Measurements from ENCODE around the gene HDC. TPM values are rescaled to one million over a fixed set of nuclear protein-coding genes. Genes with fewer than 3 reads are reported as not detected.

The HDC gene, protein sequence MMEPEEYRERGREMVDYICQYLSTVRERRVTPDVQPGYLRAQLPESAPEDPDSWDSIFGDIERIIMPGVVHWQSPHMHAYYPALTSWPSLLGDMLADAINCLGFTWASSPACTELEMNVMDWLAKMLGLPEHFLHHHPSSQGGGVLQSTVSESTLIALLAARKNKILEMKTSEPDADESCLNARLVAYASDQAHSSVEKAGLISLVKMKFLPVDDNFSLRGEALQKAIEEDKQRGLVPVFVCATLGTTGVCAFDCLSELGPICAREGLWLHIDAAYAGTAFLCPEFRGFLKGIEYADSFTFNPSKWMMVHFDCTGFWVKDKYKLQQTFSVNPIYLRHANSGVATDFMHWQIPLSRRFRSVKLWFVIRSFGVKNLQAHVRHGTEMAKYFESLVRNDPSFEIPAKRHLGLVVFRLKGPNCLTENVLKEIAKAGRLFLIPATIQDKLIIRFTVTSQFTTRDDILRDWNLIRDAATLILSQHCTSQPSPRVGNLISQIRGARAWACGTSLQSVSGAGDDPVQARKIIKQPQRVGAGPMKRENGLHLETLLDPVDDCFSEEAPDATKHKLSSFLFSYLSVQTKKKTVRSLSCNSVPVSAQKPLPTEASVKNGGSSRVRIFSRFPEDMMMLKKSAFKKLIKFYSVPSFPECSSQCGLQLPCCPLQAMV
- 1 to 10 TPM in 4 of 10 donors, under 1 TPM in 6; 0.14 to 2.9 (median 0.95) TPM for polyA plus RNA-seq (ENCODE audit: insufficient read length in 10 of 10)
- long read RNA-seq, donor 1: 0 reads
- long read RNA-seq, donor 2: 0 reads
- long read RNA-seq, donor 3: 0 reads
- long read RNA-seq, donor 4: 0 reads
- long read RNA-seq, donor 5: 0 reads
- long read RNA-seq, donor 6: 0 reads
- long read RNA-seq, donor 7: 0 reads
- long read RNA-seq, donor 8: 0 reads
- long read RNA-seq, donor 9: 0 reads

DNA sequence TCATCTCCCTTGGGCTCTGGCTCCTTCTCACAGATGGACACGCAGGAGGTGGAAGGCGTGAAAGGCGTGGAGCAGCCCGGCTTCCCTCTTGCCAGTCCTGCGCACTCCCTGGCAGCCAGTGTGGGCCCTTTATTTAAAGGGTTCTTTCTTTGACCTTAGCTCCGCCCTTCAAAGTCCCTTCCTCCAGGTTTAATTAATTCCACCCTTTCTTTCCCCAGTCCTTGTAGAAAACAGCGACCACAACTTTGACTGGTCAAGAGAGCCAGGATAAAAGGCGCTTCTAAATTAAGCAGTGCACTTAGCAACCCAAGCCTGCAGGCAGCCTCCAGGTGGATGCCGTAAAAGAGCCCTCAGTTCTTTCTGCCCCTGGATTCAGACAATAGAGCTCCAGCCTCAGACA is at the start of gene HDC:
HDC (minus strand) TSS at position 107 of the 400 bp plus-strand sequence; CDS start at position 4, 103 bp downstream.
- no peak for DNase-seq

DNA sequence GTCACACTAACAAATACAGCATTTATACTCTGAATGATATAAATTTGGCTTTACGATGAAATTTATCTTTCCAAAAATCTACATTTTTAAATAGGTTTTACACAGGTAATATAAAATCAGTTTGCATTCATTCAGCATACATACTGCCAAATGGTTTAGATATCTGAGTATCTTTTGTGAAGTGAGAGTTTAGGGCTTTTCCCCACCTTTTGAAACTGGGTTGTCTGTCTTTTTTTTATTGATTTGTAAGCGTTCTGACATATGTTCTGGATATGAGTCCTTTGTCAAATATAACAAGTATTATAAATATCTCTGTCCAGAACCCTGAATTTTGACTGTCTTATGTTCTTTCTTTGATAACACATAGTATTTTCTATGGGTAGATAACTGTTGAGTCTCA is 47.1 kb upstream of the HDC start:
- DNase-seq: no peak

DNA sequence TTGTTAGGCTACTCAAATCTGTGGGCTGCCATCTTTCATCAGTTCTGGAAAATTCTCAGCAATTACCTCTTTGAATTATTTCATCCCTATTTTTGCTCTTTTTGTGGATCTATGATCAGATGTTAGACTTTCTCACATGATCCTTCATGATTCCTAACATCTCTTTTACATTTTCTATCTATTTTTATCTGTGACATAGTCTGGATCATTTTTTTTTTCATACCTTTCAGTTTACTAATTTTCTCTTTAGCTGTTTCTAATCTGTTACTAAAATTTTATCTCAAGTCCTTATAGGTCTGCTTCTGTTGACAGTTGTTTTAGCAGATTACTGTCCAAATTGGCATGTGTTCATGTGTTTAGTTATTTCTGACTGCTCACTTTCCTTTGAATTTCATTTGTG is 42.3 kb upstream of the HDC start:
- no peak for DNase-seq

DNA sequence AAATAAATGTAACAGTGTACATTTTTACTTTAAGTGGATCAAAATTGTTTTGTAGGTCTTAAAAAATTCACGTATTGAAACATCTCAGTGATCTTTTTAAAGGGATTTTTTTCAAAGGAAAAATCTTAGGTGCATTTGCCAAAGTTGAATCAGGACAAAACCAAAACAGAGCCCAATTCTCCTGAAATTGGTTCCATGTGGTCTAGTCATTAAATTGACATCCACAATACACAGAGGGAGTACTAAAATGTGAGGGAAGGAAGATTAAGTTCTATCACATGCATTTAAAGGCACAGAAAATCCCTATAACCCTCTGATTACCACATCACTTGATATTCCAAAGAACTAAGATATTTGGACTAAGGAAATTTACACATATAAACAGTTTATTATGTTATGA is 39.3 kb upstream of the HDC start:
- DNase-seq: peak; percentile 15 to 56 (median 37)

DNA sequence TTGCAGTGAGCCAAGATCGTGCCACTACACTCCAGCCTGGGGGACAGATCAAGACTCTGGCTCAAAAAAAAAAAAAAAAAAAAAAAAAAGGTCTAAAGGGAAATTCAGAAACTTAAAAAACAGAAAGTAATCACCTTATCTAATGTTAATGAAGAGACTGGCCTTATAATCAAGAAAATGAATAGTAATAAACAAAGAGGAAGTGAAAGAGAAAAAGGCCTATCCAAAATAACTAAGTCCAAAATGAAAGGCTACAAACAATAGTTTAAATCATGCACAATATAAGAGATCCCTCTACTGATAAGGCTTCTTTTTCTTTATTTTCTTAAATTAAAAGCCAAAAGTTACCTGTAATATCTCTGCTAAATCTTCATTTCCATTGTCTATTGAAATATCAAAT is 37.1 kb upstream of the HDC start:
- no peak for DNase-seq

DNA sequence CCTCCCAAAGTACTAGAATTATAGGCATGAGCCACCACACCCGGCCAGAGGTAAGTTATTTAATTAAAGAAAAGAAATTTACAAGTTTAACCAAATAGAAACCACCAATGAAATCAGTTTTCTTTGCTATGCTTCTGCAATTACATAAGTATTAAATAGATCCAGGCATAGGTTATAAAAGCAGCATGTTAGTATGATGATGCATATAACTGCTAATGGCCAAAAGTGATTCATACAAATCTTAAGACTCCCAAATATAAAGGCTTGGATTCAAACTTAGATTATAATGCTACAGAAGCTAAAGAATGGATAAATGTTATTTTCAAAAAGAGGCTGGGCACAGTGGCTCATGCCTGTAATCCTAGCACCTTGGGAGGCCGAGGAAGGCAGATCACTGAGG is 32.8 kb upstream of the HDC start:
- no peak for DNase-seq

DNA sequence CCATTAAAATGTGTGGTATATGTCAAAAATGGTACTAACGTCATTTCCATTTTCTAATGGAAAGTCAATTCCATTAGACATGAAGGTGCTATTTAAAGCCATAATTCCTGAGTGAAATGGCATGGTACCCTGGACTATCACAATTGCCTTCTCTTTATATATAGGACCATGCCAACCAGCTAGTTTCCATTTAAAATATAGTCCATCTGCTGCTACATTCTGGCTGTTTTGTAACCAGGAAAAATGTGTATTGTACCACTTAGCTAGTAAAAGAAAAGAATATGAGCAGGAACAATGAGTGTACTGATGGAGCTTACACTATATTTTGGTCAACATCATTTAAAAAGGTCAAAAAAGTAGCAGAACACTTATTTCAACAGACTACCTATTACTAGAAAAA is 30.4 kb upstream of the HDC start:
- no peak for DNase-seq

DNA sequence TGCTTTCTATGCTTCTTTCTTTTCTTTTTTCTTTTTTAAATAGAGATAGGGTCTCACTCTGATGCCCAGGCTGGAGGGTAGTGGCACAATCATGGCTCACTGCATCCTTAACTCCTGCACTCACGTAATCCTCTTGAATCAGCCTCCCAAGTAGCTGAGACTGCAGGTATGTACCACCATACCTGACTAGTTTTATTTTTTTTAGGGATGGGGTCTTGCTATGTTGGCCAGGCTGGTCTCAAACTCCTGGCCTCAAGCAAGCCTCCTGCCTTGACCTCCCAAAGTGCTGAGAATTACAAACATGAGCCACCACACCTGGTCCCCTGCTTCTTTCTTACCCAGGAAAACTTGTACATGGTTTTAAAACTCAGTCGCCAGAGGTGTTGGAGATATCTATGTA is 24.2 kb upstream of the HDC start:
- no peak for DNase-seq

DNA sequence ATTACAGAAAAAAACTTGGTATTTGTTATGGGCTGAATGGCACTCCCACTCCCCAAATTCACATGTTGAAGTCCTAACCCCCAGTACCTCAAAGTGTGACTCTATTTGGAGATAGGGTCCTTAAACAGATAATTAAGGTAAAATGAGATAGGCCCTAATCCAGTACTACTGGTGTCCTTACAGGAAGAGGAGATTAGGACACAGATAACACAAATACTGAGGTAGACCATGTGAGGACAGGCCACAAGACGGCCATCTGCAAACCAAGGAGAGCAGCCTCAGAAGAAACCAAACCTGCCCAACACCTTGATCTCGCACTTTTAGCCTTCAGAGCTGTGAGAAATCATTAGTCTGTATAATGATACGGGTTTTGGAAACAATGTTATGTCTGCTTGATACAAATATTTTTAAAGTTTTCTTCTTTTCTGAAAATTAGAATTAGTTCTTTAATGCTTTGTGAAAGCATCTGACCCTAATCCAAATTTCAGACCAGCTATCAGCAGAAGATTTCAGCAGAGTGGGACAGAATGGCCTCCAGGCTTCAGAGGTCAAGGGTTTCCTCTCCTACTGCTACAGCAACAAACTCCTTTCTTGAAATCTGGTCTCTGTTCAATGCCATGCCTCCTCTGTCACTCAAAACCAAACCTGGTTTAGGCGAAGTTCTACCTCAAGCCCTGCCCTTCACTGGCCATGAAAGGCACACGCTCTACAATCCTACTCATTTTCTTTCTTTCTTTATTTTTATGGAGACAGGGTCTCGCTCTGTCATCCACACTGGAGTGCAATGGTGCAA is 22.0 kb upstream of the HDC start:
- no peak for DNase-seq

DNA sequence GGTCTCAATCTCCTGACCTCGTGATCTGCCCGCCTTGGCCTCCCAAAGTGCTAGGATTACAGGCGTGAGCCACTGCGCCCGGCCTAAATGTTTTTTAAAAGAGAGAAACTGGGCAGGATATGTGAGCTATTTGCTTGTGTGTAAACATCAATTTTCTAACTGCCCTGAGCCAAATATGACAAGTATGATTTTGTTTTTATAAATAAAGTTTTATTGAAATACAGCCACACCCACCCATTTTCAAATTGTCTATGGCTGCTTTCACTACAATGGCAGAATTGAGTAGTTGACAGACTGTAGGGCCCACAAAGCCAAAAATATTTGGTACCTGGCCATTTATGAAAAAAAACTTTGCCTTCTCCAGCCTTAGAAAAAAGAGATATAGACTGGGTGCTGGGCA is 15.9 kb upstream of the HDC start:
- no peak for DNase-seq

DNA sequence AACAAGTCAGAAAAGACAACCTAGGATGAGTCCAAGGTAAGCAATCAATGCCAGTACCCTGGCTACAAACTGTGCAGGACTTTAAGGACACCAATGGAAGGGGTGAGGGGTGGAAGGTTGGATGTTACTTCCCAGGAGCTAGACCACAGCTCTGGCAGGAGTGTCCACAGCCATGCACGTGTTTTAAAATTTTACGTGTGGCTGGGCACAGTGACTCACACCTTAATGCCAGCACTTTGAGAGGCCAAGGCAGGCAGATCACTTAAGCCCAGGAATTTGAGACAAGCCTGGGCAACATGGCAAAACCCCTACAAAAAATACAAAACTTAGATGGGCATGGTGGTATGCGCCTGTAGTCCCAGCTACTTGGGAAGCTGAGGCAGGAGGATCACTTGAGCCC is 14.7 kb upstream of the HDC start:
- DNase-seq: no peak

DNA sequence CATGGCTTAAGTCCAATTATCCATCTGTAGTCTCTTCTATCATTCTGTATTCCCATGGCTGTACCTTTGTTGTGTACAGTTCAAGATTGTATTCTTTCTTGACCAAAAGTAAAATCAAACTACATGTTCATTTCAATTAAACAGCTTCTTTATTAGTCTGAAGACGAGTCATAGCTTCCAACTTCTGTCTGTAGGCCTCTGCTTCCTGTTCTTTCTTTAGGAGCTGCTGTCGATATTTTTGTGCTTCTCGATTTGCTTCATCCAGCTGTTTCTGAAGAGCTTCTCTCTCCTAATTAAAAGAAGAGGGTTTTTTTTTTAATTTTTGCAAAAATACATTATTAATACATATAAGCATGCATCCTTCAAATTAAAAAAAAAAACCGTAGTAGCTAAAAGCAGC is 13.0 kb upstream of the HDC start:
- DNase-seq: no peak

DNA sequence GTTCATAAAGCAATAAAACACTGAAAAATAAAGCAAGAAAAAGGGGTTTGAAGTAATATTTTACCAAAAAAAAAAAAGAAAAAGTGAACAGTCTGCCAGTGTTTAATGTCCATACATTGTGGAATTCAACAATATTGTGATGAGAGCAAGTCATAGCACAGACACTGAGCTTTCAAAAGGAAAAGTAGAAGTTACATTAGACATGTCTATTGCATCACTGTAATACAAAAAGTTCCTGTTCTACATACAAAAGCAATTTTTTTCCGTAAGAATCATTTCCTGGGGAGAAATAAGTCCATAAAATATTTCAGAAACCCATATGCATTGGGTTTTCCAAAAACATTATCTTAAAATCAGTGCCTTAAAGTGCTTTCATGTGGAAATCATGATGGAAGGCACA is 11.8 kb upstream of the HDC start:
- peak in 1 of 3 donors; percentile 8 for DNase-seq

DNA sequence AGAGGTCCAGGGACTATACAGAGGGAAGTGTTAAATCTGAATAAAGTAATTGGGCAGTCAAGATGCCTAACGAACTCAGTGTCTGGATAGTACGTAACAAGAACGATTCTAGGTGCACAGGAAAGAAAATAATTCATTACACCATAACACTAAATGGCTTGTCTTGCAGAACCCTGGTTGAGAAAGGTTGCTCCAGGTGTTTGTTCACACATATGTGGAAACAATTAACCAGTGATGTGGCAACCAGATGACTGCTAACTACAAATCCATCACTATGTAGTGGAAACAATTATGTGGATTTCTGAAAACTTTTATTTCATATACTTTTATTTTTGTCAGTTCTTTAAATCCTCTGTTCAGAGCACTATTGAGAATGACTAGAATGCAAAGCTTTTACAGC is 10.4 kb upstream of the HDC start:
- no peak for DNase-seq

DNA sequence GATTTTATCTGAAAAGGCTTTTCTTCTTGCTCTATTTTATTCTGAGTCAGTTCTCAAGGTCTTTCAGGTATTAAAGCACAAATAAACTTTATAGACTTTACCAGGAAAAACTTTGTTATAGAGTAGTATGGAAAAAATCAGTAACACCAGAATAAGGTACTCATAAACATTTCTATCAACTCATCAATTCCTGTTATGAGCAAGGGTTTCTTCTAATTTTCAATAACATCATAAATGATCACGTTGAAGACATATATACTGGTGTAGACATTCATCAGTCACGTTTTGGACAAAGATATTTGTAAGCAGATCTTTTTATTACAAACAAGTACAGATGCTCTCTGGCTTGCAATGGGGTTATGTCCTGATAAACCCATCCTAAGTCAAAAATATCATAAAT is 9.6 kb upstream of the HDC start:
- DNase-seq: no peak

DNA sequence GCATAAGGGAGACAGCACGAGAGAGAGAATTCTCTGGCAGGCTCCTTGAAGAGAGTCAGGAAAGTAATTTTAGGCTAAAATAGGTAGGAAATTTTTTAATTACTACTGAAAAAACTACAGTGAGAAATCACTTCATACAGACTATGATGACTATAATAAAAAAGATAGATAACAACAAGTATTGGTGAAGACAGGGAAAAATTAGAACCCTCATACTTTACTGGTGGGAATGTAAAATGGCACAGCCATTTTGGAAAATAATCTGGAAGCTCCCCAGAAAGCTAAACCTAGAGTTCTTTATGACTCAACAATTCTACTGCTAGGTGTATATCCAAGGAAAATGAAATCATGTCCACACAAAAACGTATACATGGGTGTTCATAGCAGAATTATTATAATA is 2.1 kb upstream of the HDC start:
- DNase-seq: no peak

DNA sequence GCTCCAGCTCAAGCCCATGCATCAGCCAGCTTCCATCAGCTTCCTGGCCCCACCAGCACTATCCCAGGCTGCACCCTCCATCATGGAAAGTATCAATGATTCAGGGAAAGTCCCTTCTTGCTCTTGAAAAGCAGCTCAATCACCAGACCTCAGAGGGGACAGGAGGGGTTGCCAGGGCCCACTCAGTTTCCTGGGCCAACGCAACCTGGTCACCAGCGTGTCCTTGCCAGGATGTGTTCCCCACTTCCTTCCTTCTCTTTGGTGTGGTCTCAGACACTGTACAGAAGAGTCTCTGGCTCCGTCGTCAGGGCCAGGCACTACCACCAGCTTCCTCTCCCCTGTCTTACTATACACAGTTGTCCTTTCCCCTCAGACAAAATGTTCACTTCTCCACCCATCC is 3.0 kb downstream of the HDC start:
- DNase-seq: no peak

DNA sequence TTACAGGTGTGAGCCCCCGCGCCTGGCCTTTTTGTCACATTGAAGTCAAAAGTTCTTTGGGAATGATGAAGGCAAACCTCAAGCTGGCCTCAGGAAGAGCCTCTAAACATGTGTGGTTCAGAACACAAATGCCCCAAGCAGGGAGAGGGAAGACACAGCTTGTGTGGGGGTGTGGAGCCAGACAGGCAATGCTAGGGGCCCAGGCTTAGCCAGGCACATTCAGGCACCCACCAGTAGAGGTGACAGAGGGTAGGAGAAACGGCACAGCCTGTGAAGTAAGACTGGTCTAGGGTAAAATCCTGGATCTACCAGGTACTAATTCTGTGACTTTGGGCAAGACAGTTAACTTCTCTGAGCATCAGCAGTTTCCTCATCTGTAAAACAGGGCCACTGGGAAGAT is 3.5 kb downstream of the HDC start:
- no peak for DNase-seq

DNA sequence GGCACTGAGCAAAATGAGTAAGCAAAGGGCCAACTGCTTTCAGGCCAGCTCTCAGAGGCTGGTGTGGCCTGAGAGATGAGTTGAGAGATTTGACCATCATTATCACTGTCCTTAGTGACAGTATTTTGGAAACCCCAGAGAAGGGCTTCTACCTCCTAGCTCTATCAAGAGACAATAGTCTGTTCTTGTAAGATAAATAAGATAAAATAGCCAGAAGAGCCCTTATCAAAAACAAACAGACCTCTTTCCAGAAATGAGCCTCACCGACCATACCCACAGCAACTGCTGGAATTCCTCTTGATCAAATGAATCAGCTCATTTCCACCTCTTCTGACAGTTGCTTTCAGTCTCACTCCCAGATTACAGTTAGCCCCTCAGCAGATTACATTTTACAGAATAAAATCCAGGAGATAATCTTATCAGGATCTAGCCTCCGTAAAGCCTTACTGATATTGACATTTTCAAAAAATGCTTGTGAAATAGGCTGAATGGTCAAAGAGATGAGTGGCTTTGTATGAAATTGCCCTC is 4.5 kb downstream of the HDC start:
- no peak for DNase-seq

DNA sequence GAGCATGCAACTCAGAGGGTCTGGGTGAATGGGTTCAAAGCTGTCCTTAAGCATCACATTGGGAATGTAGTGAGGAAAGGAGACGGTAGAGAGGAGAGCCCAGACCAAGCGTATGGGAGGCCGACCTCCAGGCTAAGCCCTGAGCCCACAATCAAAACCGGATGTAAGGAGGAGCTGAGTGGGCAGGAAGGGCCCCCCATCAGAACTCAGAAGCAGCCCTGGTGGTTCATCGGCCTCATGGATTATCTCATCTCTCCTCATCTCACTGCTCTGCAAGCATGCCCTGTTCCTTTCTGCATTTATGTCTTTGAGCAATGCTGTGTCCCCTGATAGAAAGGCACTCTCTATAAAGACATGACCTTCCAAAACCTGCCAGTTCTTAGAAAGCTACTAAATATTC is 6.2 kb downstream of the HDC start:
- DNase-seq: no peak

DNA sequence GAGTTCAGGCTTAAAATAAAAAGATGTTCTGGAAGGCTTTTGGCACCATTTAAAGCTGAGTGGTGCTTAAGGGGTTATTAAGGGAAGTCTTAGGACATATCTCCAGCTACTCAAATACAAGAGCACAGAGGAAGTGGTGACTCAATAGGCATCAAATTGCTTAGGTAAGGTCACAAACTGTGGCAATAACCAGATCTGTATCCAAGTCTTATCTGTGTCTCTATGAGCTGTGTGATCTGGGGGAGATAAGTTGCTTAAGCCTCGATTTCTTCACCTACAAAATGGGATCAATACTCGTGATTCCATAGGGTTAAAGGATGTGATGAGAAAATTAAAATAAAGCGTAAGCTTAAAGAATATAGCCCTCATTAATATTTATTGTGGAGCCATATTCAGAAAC is 7.6 kb downstream of the HDC start:
- no peak for DNase-seq

DNA sequence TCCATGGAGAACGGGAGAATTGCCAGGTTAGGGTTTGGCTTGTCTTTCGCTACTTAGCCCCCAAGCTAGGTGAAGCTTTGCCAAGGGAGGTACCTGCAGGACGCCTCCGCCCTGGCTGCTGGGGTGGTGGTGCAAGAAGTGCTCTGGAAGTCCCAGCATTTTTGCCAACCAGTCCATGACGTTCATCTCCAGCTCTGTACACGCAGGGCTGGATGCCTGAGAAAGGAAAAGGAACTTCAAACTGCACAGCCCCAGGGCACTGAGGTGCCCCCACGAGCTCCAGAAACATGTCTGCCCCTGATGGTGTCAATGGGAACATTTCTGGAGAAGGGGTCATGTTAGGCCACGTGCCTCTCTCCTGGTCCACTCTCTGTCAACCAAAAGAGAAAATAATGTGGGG is 8.2 kb downstream of the HDC start:
- no peak for DNase-seq

Data from muscle of back (tissue), 13 donors.